ENCODE results near the gene TMEM81.

The TMEM81 gene

GRCh38 chr1:205076245-205076761 lies 8.0 kb downstream of the TMEM81 start:
- no peak for DNase-seq (ENCODE audit: low read depth)

GRCh38 chr1:205075642-205076155 lies 8.6 kb downstream of the TMEM81 start:
- DNase-seq (ENCODE audit: low read depth): no peak

GRCh38 chr1:205074513-205074912 lies 9.7 kb downstream of the TMEM81 start:
- no peak for DNase-seq (ENCODE audit: low read depth)

- no peak for DNase-seq (ENCODE audit: low read depth)
These were observed 10.2 kb downstream of the TMEM81 start for GRCh38 chr1:205074084-205074483.

- no peak for DNase-seq (ENCODE audit: low read depth)
These were observed 10.7 kb downstream of the TMEM81 start for GRCh38 chr1:205073511-205073910.

- DNase-seq (ENCODE audit: low read depth): no peak
These were observed 11.4 kb downstream of the TMEM81 start for GRCh38 chr1:205072881-205073280.

- DNase-seq (ENCODE audit: low read depth): no peak
These were observed 12.0 kb downstream of the TMEM81 start for GRCh38 chr1:205072286-205072685.

GRCh38 chr1:205071801-205072200 lies 12.5 kb downstream of the TMEM81 start:
- DNase-seq (ENCODE audit: low read depth): no peak

- no peak for DNase-seq (ENCODE audit: low read depth)
These were observed 13.2 kb downstream of the TMEM81 start for GRCh38 chr1:205071028-205071409.

GRCh38 chr1:205069371-205070125 lies 14.7 kb downstream of the TMEM81 start:
- no peak for DNase-seq (ENCODE audit: low read depth)

GRCh38 chr1:205068457-205069040 lies 15.7 kb downstream of the TMEM81 start:
- no peak for DNase-seq (ENCODE audit: low read depth)

GRCh38 chr1:205068001-205068400 lies 16.3 kb downstream of the TMEM81 start:
- DNase-seq (ENCODE audit: low read depth): no peak

GRCh38 chr1:205067031-205067430 lies 17.2 kb downstream of the TMEM81 start:
- DNase-seq (ENCODE audit: low read depth): no peak

GRCh38 chr1:205066141-205066818 lies 18.0 kb downstream of the TMEM81 start:
- no peak for DNase-seq (ENCODE audit: low read depth)

GRCh38 chr1:205065666-205066065 lies 18.6 kb downstream of the TMEM81 start:
- no peak for DNase-seq (ENCODE audit: low read depth)

GRCh38 chr1:205064741-205065316 lies 19.4 kb downstream of the TMEM81 start:
- DNase-seq (ENCODE audit: low read depth): no peak

- no peak for DNase-seq (ENCODE audit: low read depth)
These were observed 20.0 kb downstream of the TMEM81 start for GRCh38 chr1:205064301-205064700.

GRCh38 chr1:205062895-205063294 lies 21.4 kb downstream of the TMEM81 start:
- no peak for DNase-seq (ENCODE audit: low read depth)

- no peak for DNase-seq (ENCODE audit: low read depth)
These were observed 21.9 kb downstream of the TMEM81 start for GRCh38 chr1:205062319-205062718.

- DNase-seq (ENCODE audit: low read depth): no peak
These were observed 22.6 kb downstream of the TMEM81 start for GRCh38 chr1:205061665-205062069.

GRCh38 chr1:205061227-205061626 lies 23.0 kb downstream of the TMEM81 start:
- DNase-seq (ENCODE audit: low read depth): no peak

GRCh38 chr1:205060746-205061145 lies 23.5 kb downstream of the TMEM81 start:
- DNase-seq (ENCODE audit: low read depth): no peak

All from GM04503 (cell line).